Activated CD4-positive, alpha-beta T cell treated with anti-CD3 and anti-CD28 coated beads, Interleukin-2, amount 50 U/mL, for 48 hours (primary cell): ENCODE results near the gene ACP4.
A peak's percentile ranks its signal among the peaks of the same experiment; 100 is the strongest.
"Not testable (repeated sequence)": the region's sequence is repeated elsewhere in the genome, so short reads cannot be mapped to it uniquely, and the experiment has no call there.

Experiments used
- DNase-seq, 2 experiments: peaks; one replicate each; pipeline ENCODE4 v3.0.0-alpha.2; 2020

ACP4 gene

DNA sequence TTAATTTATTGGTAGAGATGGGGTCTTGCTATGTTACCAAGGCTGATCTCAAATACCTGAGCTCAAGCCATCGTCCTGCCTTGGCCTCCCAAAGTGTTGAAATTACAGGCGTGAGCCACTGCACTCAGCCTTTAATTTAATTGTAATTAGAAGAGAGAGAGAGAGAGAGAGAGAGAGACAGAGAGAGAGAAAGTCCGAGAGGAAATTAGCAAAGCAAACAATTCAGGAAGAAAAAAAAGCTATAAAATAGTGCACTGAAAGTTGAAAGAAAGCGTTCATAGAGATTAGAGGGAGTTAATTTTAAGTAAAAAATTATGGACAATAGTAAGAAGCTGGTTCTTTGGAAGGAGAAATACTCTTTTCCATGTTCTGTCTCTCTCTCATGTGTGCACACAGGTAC lies 13.0 kb upstream of the ACP4 start:
- no peak for DNase-seq

DNA sequence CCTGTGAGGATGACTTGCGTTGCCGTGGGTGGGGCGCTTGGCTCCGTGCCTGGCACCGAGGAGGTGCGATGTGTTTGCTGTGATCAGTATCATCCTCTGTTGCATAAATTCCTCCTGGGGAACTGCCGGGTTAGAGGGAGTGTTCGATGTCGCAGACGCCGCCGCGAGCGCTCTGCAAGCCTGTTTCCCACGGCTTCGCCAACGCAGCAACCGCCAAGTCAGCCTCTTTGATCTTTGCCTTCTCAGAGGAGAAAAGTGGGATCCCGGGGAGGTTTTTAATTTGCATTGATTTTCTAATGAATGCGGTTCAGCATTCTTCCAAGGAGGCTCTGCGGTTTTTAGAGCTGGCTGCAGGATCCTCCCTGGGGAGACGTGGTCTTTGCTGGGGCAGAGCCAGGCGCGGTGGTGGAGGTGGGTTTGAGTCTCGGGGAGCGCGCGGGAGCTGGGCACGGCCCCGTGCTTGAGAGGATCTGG lies 12.3 kb upstream of the ACP4 start:
- DNase-seq: no peak

GRCh38 chr19:50778906-50779430 lies 11.2 kb upstream of the ACP4 start:
- DNase-seq: no peak

DNA sequence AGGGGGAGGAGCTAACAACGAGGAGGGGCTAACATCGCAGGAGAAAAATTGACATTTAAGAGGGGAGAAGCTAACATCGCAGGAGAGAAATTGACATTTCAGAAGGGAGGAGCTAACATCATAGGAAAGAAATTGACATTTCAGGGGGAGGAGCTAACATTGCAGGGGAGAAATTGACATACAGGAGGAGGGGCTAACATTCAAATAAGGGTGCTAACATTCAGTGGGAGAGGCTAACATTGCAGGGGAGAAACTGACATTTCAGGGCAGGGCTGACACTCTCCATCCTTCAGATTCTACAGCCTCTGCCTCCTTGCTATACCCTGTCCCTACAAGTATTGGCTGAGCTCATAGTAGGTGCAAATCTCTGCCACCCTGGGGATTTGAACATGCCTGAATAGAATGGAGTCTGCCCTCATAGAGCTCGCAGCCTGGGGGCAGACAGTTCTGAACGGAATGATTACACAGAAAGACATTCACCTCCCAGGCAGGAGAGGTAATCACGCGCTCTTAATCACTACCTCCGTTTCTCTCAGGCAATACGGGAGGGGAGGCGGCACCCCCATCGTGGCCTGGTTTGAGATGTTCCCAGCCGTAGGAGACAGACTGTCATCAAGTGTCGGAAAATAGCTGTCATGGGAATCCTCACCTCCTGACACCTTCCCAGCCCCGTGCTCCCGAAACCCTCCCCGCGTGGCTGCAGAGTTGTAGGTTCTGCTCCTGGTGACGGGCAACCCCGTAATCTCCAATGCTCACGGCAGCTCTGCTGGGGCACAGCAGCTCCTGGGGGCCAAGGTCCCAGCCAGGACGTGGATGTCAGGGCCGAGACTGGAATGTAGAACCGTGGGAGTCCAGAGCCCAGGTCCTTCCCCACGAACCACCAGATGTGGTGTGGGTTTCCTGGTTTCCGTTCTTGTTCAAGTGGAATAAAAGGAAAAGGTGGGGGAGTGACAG lies 10.4 kb upstream of the ACP4 start:
- no peak for DNase-seq

- no peak for DNase-seq
Measured at GRCh38 chr19:50780753-50781435, 9.3 kb upstream of the ACP4 start.

GRCh38 chr19:50783848-50784152 lies 6.4 kb upstream of the ACP4 start:
- DNase-seq: not testable (repeated sequence)

- DNase-seq: no peak
Measured at GRCh38 chr19:50784710-50785109, 5.5 kb upstream of the ACP4 start.

GRCh38 chr19:50785329-50785728 lies 4.9 kb upstream of the ACP4 start:
- no peak for DNase-seq

DNA sequence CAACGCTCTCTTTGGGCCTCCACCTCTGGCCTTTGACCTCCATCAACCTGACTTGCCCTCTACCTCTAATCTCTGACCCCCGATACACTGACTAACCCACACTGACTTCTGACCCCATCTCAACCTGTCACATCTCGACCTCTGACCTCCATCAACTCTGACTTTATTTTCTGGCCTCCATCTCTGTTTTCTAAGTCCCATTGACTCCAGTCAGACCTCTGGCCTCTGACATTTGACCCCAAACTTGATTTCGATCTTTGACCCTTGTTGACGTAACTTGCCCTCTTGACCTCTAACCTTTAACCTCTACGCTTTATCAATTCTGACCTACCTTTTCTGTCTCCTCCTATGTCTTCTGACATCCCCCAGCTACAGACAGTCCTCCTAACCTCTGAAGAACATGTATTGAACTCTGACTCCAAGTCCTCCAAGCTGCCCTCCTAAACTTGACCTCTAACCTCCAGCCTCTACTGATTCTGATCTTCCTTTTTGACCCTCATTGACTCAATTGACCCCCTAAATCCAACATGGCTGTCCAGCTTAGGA lies 780 bp downstream of the ACP4 start:
- DNase-seq: no peak

DNA sequence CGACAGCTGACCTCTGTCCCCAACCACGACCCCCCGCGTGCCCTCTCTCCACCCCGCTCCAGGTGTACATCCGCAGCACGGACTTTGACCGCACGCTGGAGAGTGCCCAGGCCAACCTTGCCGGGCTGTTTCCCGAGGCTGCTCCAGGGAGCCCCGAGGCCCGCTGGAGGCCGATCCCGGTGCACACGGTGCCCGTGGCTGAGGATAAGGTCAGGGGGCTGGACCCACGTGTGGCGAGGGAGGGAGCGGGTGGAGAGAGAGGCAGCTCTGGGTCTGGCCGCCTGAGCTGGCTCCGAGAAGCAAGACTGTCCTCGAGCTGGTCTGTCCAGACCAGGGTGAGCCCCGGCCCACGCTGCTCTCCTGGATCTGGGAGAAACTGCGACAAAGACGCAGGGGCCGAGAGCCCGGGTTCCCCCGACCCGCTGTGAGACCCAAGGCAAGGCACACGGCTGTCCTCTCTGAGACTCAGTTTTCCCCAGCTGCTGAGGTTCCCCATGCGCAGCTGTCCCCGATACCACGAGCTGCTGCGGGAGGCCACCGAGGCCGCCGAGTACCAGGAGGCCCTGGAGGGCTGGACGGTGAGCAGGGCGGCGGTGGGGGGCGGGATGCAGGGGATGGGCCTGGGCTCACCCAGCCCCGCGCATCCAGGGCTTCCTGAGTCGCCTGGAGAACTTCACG lies 1.5 kb downstream of the ACP4 start:
- no peak for DNase-seq

DNA sequence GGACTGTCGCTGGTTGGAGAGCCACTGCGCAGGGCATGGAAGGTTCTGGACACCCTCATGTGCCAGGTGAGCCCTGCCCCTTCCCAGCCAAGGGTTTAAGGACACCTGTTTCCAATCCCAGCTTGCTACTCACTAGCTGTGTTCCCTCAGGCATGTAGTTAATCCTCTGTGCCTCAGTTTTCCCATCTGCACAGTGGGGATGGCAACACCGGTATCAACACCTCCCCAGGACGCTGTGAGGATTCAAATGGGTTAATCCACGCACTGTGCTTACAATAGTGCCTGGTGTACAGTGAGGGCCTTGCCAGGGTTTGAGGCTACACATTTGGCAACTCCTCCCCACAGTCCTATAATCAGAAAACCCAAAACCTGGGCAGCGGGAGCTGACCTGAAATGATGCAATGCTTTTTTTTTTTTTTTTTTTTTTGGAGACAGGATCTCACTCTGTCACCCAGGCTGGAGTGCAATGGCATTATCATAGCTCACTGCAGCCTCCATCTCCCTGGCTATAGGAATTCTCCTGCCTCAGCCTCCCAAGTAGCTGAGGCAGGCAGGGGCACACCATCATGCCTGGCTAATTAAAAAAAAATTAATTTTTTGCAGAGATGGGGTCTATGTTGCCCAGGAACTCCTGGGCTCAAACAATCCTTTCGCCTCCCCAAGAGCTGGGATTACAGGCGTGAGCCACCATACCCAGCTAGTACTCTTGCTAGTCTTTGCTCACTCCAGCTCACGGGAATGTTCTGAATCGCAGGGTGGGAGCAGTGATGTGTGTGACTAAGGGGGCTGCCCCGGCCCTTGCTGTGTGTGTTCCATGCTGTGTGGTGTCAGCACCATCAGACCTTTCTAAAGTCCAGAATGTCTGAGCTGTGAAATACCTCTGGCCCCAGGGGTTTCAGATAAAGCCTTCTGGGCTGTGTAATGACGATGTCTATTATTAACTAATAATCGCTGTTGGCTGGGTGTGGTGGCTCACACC lies 2.3 kb downstream of the ACP4 start:
- DNase-seq: no peak

DNA sequence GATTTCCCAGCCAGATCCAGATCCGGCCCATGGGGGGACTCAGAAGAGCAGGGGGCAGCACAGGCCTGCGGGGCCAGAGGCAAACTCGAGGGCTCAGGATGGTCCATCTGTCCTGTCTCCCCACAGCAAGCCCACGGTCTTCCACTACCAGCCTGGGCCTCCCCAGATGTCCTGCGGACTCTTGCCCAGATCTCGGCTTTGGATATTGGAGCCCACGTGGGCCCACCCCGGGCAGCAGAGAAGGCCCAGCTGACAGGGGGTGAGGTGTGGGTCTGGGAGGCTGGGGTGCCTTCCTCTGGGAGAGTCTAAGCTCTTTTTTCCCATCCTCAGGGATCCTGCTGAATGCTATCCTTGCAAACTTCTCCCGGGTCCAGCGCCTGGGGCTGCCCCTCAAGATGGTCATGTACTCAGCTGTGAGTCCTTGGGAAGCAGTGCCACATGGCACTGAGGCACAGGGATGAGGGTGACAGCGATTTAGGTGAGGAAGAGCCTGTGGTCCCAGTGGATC lies 3.4 kb downstream of the ACP4 start:
- no peak for DNase-seq

GRCh38 chr19:50794074-50794875 lies 4.1 kb downstream of the ACP4 start:
- peak; percentile 46 to 53 for DNase-seq

DNA sequence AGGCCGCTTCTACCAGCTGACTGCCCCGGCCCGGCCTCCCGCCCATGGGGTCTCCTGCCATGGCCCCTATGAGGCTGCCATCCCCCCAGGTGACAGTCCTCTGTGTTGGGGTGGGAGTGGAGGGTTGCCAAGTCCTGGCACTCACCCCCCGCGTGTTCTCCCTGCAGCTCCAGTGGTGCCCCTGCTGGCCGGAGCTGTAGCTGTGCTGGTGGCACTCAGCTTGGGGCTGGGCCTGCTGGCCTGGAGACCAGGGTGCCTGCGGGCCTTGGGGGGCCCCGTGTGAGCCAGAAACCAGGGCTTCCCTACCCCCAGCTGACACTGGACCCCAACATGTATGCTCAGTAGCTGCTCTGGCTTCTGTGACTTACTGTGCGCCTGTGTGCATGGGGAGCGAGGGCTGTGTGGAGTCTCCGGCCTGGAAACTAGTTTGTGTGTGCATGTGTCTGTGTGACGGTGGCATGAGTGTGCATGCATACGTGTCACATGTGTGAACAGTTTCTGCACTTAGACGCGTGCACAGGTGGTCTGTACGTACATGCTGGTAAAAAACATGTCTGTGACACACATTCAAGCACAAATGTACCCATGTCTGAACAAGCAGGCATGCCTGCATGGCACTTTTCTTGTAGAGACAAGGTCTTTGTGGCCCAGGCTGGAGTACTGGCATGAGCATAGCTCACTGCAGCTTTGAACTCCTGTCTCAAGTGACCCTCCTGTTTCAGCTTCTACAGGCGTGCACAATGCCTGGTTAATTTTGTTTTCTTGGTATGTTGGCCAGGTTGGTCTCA lies 4.9 kb downstream of the ACP4 start:
- DNase-seq: peak; percentile 49 to 53

- no peak for DNase-seq
Measured at GRCh38 chr19:50795664-50796073, 5.5 kb downstream of the ACP4 start.

DNA sequence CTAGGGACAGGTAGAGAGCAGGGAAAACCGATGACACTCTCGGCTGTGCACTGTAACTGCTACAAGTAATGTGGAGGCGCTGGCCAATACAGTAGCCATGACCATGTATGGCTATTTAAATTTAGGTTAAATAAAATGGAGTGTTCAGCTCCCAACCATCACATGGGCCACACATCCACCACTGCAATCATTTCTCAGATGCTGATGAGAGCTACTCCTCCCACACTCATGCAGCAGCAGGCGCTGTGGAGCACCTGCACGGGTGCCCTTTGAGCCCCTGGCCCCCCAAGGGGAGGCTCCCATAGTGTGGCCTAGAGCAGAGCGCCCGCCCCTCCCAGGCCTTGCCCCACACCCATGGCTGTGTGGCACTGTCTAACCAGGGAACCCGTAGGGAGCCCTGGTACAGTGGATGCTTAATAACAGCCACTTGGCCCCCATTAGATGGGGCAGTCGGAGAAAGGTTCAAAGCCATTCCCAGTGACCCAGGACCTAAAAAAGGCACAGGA lies 6.0 kb downstream of the ACP4 start:
- no peak for DNase-seq

DNA sequence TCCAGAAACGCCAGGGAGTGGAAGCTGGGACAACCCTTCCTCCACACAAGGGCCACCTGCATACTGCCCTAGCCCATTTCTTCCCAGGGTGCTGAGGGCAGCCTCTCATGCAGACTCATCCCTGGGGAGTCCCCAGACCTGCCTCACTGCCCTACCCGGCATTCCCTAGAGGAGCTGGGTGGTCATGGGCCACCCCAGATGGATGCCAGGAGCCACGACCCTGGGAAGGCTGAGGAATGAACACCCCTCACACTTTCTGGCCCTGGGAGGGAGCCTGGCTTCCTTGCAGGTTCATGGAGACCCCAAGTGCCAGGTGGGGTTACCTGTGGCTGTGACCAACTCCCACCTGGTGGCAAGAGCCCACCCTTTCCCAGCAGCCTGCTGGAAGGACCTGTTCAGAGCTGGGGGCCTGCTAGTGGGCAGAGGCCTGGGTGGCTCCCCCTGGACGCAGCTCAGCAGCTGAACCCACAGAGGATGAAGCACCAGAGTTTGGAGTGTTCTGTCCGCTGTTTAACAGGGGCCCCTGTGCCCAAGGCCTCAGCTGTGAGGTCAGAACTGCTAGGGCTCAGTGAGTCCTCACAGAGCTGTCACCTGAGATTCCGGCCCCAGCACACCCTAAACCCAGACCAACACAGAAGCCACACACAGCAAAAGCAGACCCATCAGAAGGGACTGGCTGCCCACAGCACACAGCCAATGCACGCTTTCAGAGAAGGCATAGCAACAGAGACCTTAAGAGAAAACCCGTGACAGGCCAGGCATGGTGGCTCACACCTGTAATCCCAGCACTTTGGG lies 6.6 kb downstream of the ACP4 start:
- DNase-seq: no peak

- DNase-seq: no peak
Measured at GRCh38 chr19:50797429-50797780, 7.2 kb downstream of the ACP4 start.
